Measurements from ENCODE around the gene FYB2. TPM values are rescaled to one million over a fixed set of nuclear protein-coding genes. Genes with fewer than 3 reads are reported as not detected.

The FYB2 gene
- total RNA-seq, 4 donors from 2014 or later, result 0.26 to 8.6 (median 4.7) TPM

- Histone ChIP-seq H3K4me1 (no peaks in the 10 kb centered on the region), H3K9me3 (peaks cover 0 to 4% of the 10 kb centered on the region in 2 donors), H3K27me3 (no peaks in the 10 kb centered on the region), H3K36me3 (no peaks in the 10 kb centered on the region), H3K27ac (no peak overlapping the region), H3K4me3 (no peak overlapping the region)
- no peak for DNase-seq
- TF ChIP-seq POLR2A (IDR thresholded peaks at IDR 0.05), result no peak
- TF ChIP-seq CTCF (IDR thresholded peaks at IDR 0.05), result no peak
- intact Hi-C loops (cut with DNase I; ENCODE audit: low total_unique reads), result no loop called here
Observed at GRCh38 chr1:56703747-56704146, 115.5 kb downstream of the FYB2 start.

GRCh38 chr1:56696663-56697062 lies 122.5 kb downstream of the FYB2 start:
- H3K4me3 ChIP-seq, result no peak overlapping the region
- H3K4me1 ChIP-seq, result no peaks in the 10 kb centered on the region
- H3K27ac ChIP-seq, result no peak overlapping the region
- intact Hi-C loops (cut with DNase I; ENCODE audit: low total_unique reads), result no loop called here
- no peak for DNase-seq
- H3K9me3 ChIP-seq, result no peaks in the 10 kb centered on the region
- no peaks in the 10 kb centered on the region for H3K36me3 ChIP-seq
- H3K27me3 ChIP-seq, result no peaks in the 10 kb centered on the region
- no peak for TF ChIP-seq CTCF (IDR thresholded peaks at IDR 0.05)
- TF ChIP-seq POLR2A (IDR thresholded peaks at IDR 0.05), result no peak

- Histone ChIP-seq H3K27ac (no peak overlapping the region), H3K36me3 (no peaks in the 10 kb centered on the region), H3K4me3 (no peak overlapping the region), H3K4me1 (no peaks in the 10 kb centered on the region), H3K9me3 (no peaks in the 10 kb centered on the region), H3K27me3 (no peaks in the 10 kb centered on the region)
- TF ChIP-seq POLR2A (IDR thresholded peaks at IDR 0.05), result no peak
- no peak for TF ChIP-seq CTCF (IDR thresholded peaks at IDR 0.05)
- intact Hi-C loops (cut with DNase I; ENCODE audit: low total_unique reads), result no loop called here
- DNase-seq, result no peak
Observed at GRCh38 chr1:56688522-56689026, 130.6 kb downstream of the FYB2 start.

DNA sequence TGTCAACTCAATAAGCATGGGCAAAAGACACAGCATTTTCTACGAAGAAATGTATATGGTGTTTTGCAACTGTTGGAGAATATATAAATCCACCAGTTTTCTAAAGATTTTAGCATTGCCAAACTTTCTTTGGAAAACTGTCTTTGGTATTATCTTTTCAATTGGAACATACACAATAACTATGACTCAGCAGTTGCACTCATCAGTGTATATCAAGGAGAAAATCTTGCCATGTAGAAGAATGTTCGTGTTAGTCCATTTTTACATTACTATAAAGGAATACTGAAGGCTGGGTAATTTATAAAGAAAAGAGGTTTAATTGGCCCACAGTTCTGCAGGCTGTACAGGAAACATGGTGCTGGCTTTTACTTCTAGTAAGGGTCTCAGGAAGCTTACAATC lies 133.0 kb downstream of the FYB2 start:
- H3K9me3 ChIP-seq, result no peaks in the 10 kb centered on the region
- intact Hi-C loops (cut with DNase I; ENCODE audit: low total_unique reads), result no loop called here
- no peaks in the 10 kb centered on the region for H3K27me3 ChIP-seq
- no peaks in the 10 kb centered on the region for H3K36me3 ChIP-seq
- no peak overlapping the region for H3K27ac ChIP-seq
- no peak overlapping the region for H3K4me3 ChIP-seq
- no peaks in the 10 kb centered on the region for H3K4me1 ChIP-seq
- no peak for DNase-seq
- no peak for TF ChIP-seq POLR2A (IDR thresholded peaks at IDR 0.05)

DNA sequence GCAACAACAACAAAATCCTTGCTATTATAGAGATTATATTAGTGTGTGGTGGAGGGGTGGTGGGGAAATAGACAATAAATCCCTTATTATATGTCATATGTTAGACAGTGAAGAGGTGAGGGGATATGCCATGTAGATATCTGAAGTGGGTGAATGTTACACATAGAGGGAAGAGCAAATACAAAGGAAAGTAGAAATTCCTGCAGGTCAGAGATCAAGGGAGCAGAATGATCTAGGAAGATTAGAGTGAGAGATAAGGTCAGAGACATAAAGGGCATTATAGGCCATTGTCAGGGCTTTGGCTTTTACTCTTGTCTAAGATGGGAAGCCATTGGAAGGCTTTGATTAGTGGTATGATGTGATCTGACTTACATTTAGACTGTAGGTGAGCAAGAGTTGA lies 135.6 kb downstream of the FYB2 start:
- DNase-seq, result no peak
- no peak overlapping the region for H3K27ac ChIP-seq
- H3K27me3 ChIP-seq, result no peaks in the 10 kb centered on the region
- intact Hi-C loops (cut with DNase I; ENCODE audit: low total_unique reads), result no loop called here
- H3K4me3 ChIP-seq, result no peak overlapping the region
- H3K36me3 ChIP-seq, result no peaks in the 10 kb centered on the region
- TF ChIP-seq POLR2A (IDR thresholded peaks at IDR 0.05), result no peak
- TF ChIP-seq CTCF (IDR thresholded peaks at IDR 0.05), result no peak
- no peaks in the 10 kb centered on the region for H3K9me3 ChIP-seq
- no peaks in the 10 kb centered on the region for H3K4me1 ChIP-seq

DNA sequence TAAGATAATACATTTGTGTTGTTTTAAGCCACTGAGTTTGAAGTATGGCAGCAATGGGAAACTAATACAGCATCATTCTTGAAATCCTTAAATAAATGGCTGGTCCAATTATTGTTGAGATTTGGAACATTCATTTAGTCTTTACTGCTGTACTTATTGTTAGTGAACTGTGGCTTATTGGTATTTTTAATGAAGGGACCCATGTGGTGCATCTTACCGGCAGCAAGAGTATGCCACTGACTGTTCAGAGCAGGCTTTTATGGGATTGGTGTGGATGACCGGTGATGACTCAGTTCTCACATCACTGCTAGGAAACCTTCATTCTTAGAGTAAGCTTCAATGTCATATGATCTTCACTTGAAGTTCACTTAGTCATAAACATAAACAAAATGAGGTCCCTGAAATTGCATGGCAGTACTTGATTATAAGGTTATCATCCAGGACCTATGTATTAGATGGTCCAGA lies 142.6 kb downstream of the FYB2 start:
- H3K4me1 ChIP-seq, result no peaks in the 10 kb centered on the region
- no peaks in the 10 kb centered on the region for H3K9me3 ChIP-seq
- DNase-seq, result no peak
- no peak overlapping the region for H3K4me3 ChIP-seq
- H3K36me3 ChIP-seq, result no peaks in the 10 kb centered on the region
- intact Hi-C loops (cut with DNase I; ENCODE audit: low total_unique reads), result no loop called here
- TF ChIP-seq POLR2A (IDR thresholded peaks at IDR 0.05) (no peak), CTCF (IDR thresholded peaks at IDR 0.05) (no peak)
- no peak overlapping the region for H3K27ac ChIP-seq
- no peaks in the 10 kb centered on the region for H3K27me3 ChIP-seq
